ENCODE results near the gene ENDOD1.

ENDOD1 gene

GRCh38 chr11:95170294-95170693 is 80.6 kb downstream of the ENDOD1 start:
- H3K27ac ChIP-seq = peak overlapping the region; percentile 14
- TF ChIP-seq, protein P1, sequence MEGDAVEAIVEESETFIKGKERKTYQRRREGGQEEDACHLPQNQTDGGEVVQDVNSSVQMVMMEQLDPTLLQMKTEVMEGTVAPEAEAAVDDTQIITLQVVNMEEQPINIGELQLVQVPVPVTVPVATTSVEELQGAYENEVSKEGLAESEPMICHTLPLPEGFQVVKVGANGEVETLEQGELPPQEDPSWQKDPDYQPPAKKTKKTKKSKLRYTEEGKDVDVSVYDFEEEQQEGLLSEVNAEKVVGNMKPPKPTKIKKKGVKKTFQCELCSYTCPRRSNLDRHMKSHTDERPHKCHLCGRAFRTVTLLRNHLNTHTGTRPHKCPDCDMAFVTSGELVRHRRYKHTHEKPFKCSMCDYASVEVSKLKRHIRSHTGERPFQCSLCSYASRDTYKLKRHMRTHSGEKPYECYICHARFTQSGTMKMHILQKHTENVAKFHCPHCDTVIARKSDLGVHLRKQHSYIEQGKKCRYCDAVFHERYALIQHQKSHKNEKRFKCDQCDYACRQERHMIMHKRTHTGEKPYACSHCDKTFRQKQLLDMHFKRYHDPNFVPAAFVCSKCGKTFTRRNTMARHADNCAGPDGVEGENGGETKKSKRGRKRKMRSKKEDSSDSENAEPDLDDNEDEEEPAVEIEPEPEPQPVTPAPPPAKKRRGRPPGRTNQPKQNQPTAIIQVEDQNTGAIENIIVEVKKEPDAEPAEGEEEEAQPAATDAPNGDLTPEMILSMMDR (conservative IDR thresholded peaks at IDR 0.05) = no peak

- peak overlapping the region; percentile 33; the same call in 1 of the 2 replicates for H3K27ac ChIP-seq
Observed at GRCh38 chr11:95175818-95176380, 86.3 kb downstream of the ENDOD1 start.

More at GRCh38 chr11:95175818-95176380, 86.3 kb downstream of the ENDOD1 start:
- TF ChIP-seq, protein P1 (conservative IDR thresholded peaks at IDR 0.05) = no peak
